PC-9 (cell line): Measurements from ENCODE around the gene ENDOG.

ENCODE experiments used
- CTCF ChIP-seq: fragments of 200-600 bp; sonication (generic); conservative IDR thresholded peaks from 2 replicates; pipeline ENCODE4 v1.6.1; 2017; ENCODE audit warnings: mixed run types, antibody characterized with exemption, mild to moderate bottlenecking, moderate library complexity
- EZH2 ChIP-seq: fragments of 200-600 bp; sonication (generic); IDR thresholded peaks from 2 replicates; pipeline ENCODE4 v1.8.0; 2017; ENCODE audit warnings: antibody characterized with exemption, low read depth

GRCh38 chr9:128768606-128769005 is 49.7 kb upstream of the ENDOG start:
- TF ChIP-seq CTCF (no peak), EZH2 (no peak)
